HG03521 (cell line): ENCODE results near the gene SLC36A4.
"Not testable (repeated sequence)": the region's sequence is repeated elsewhere in the genome, so short reads cannot be mapped to it uniquely, and the experiment has no call there.

Experiments used
- ATAC-seq: cut with Tn5 transposase; IDR thresholded peaks from one replicate; pipeline ENCODE4 v1.9.1; 2021; ENCODE audit warnings: mild to moderate bottlenecking, moderate library complexity; ENCODE audit not compliant: unreplicated experiment

The SLC36A4 gene

GRCh38 chr11:93123351-93123898, 74.4 kb downstream of the SLC36A4 start:
- ATAC-seq: no peak

- no peak for ATAC-seq
Measured at GRCh38 chr11:93122535-93123235, 75.1 kb downstream of the SLC36A4 start.

GRCh38 chr11:93118276-93118675, 79.5 kb downstream of the SLC36A4 start:
- no peak for ATAC-seq

- ATAC-seq: no peak
Measured at GRCh38 chr11:93117565-93117964, 80.2 kb downstream of the SLC36A4 start.

GRCh38 chr11:93116641-93117441, 81.0 kb downstream of the SLC36A4 start:
- no peak for ATAC-seq

GRCh38 chr11:93114304-93114703, 83.5 kb downstream of the SLC36A4 start:
- no peak for ATAC-seq

GRCh38 chr11:93113824-93114223, 84.0 kb downstream of the SLC36A4 start:
- ATAC-seq: no peak

- not testable (repeated sequence) for ATAC-seq
Measured at GRCh38 chr11:93111147-93111546, 86.6 kb downstream of the SLC36A4 start.

GRCh38 chr11:93100211-93100610, 97.6 kb downstream of the SLC36A4 start:
- ATAC-seq: no peak

- no peak for ATAC-seq
Measured at GRCh38 chr11:93099806-93100205, 98.0 kb downstream of the SLC36A4 start.
